Activated CD4-positive, alpha-beta T cell treated with anti-CD3 and anti-CD28 coated beads for 1 hour (primary cell): ENCODE results near the gene L3MBTL4.
"Not testable (repeated sequence)": the region's sequence is repeated elsewhere in the genome, so short reads cannot be mapped to it uniquely, and the experiment has no call there.

Source experiments
- DNase-seq: peaks from one replicate; pipeline ENCODE4 v3.0.0-alpha.2; 2020

L3MBTL4 gene

GRCh38 chr18:6414723-6415417 lies at the start of gene L3MBTL4:
L3MBTL4 (minus strand) TSS chr18:6414911; CDS start chr18:6311625, 103,286 bp downstream.
- no peak for DNase-seq

GRCh38 chr18:6452194-6452593 lies 37.5 kb upstream of the L3MBTL4 start:
- DNase-seq = no peak

GRCh38 chr18:6449213-6449612 lies 34.5 kb upstream of the L3MBTL4 start:
- DNase-seq = no peak

GRCh38 chr18:6444466-6445228 lies 29.9 kb upstream of the L3MBTL4 start:
- no peak for DNase-seq

- no peak for DNase-seq
Measured at GRCh38 chr18:6441200-6441599, 26.5 kb upstream of the L3MBTL4 start.

GRCh38 chr18:6437937-6438818 lies 23.5 kb upstream of the L3MBTL4 start:
- no peak for DNase-seq

GRCh38 chr18:6435731-6436130 lies 21.0 kb upstream of the L3MBTL4 start:
- no peak for DNase-seq

GRCh38 chr18:6434987-6435709 lies 20.4 kb upstream of the L3MBTL4 start:
- DNase-seq = no peak

- DNase-seq = no peak
Measured at GRCh38 chr18:6434481-6434880, 19.8 kb upstream of the L3MBTL4 start.

- no peak for DNase-seq
Measured at GRCh38 chr18:6431659-6432318, 17.1 kb upstream of the L3MBTL4 start.

- no peak for DNase-seq
Measured at GRCh38 chr18:6428851-6429395, 14.2 kb upstream of the L3MBTL4 start.

- DNase-seq = no peak
Measured at GRCh38 chr18:6427286-6427685, 12.6 kb upstream of the L3MBTL4 start.

GRCh38 chr18:6423289-6423688 lies 8.6 kb upstream of the L3MBTL4 start:
- no peak for DNase-seq

GRCh38 chr18:6414118-6414722 lies 491 bp downstream of the L3MBTL4 start:
- DNase-seq = no peak

- DNase-seq = no peak
Measured at GRCh38 chr18:6413579-6414117, 1.1 kb downstream of the L3MBTL4 start.

GRCh38 chr18:6412933-6413472 lies 1.7 kb downstream of the L3MBTL4 start:
- no peak for DNase-seq

GRCh38 chr18:6411382-6411781 lies 3.3 kb downstream of the L3MBTL4 start:
- DNase-seq = no peak

GRCh38 chr18:6409933-6410332 lies 4.8 kb downstream of the L3MBTL4 start:
- no peak for DNase-seq

- not testable (repeated sequence) for DNase-seq
Measured at GRCh38 chr18:6408543-6408942, 6.2 kb downstream of the L3MBTL4 start.

- DNase-seq = no peak
Measured at GRCh38 chr18:6406910-6407470, 7.7 kb downstream of the L3MBTL4 start.
